Endothelial cell of umbilical vein (primary cell): Measurements from ENCODE around the gene DTX2. TPM values are rescaled to one million over a fixed set of nuclear protein-coding genes. Genes with fewer than 3 reads are reported as not detected.
"Not testable (repeated sequence)": the region's sequence is repeated elsewhere in the genome, so short reads cannot be mapped to it uniquely, and the experiment has no call there.

Experiments used
- BruUV-seq: library from RNA; stranded (reverse); fragments of 400-500 nt; replicated peaks from 2 replicates; lab custom pipeline; 2021; lab: Mats Ljungman, UMichigan
- CTCF ChIA-PET: fragments of 300-600, 350-600 bp; sonication (Branson Sonifier 250); formaldehyde crosslinking; loops from one replicate; lab custom pipeline; 2021; ENCODE audit warnings: antibody characterized with exemption, inconsistent platforms; lab: Charles Lee
- POLR2A ChIA-PET: fragments of 300-600, 350-600 bp; sonication (Branson Sonifier 250); formaldehyde crosslinking; loops from one replicate; lab custom pipeline; 2021; ENCODE audit warnings: antibody characterized with exemption, inconsistent platforms; lab: Charles Lee
- DNase-seq: peaks from one replicate; pipeline ENCODE4 v3.0.0-alpha.2; 2011; ENCODE audit warnings: low read depth, low spot score
- FAIRE-seq: peaks from 2 replicates; lab custom pipeline; 2011; peaks lifted over from hg19 to GRCh38; lab: Jason Lieb, UNC
- H2AFZ ChIP-seq: 2 replicates; pipeline ENCODE4 v1.6.0; 2012; ENCODE audit warnings: low read depth, low read length, control low read depth, inconsistent platforms
- H3K27ac ChIP-seq: 2 replicates; pipeline ENCODE4 v1.5.1; 2011; ENCODE audit warnings: low read depth, mild to moderate bottlenecking, control low read depth, low read length, moderate library complexity; ENCODE audit not compliant: insufficient read depth
- H3K27me3 ChIP-seq, 2 experiments: 2 replicates each; pipeline versions ENCODE4 v1.6.0 to v1.6.1; 2011; ENCODE audit warnings: low read length in 2 of 2, mixed read lengths in 1 of 2; ENCODE audit not compliant: control insufficient read depth in 2 of 2, insufficient read depth in 2 of 2
- H3K36me3 ChIP-seq, 2 experiments: 2 replicates in 1 of 2; 3 replicates in 1 of 2; pipeline ENCODE4 v1.5.1; 2011; ENCODE audit warnings: low read length in 2 of 2, mild to moderate bottlenecking in 1 of 2, moderate library complexity in 1 of 2; ENCODE audit not compliant: control insufficient read depth in 2 of 2, insufficient read depth in 2 of 2; ENCODE audit errors: extremely low read depth in 1 of 2
- H3K4me1 ChIP-seq: 3 replicates; pipeline ENCODE4 v1.5.1; 2011; ENCODE audit warnings: mild to moderate bottlenecking, low read length; ENCODE audit not compliant: control insufficient read depth, insufficient read depth; ENCODE audit errors: extremely low read depth
- H3K4me2 ChIP-seq: 2 replicates; pipeline ENCODE4 v1.6.1; 2011; ENCODE audit warnings: low read length, control low read depth, mixed read lengths; ENCODE audit not compliant: insufficient read depth
- H3K4me3 ChIP-seq, 3 experiments: fragments of 200-600 bp in 1 of 3; sonication (generic), shearing (Covaris generic) in 1 of 3; replicated peaks in 1 of 3; 2 replicates each; pipeline ENCODE4 v1.5.1; 2011 to 2016; ENCODE audit warnings: control low read depth in 3 of 3, low read length in 3 of 3, mild to moderate bottlenecking in 2 of 3, inconsistent platforms in 1 of 3, low read depth in 1 of 3, moderate library complexity in 1 of 3; ENCODE audit not compliant: insufficient read depth in 1 of 3
- H3K79me2 ChIP-seq: 2 replicates; pipeline ENCODE4 v1.6.0; 2012; ENCODE audit warnings: low read length, inconsistent platforms; ENCODE audit not compliant: control insufficient read depth, insufficient read depth
- H3K9ac ChIP-seq: replicated peaks from 2 replicates; pipeline ENCODE3; 2011; ENCODE audit warnings: low read length, control low read depth; ENCODE audit not compliant: insufficient read depth; ENCODE audit errors: extremely low read depth
- H3K9me1 ChIP-seq: replicated peaks from 3 replicates; pipeline ENCODE4 v1.6.0; 2011; ENCODE audit warnings: mild to moderate bottlenecking, low read length; ENCODE audit not compliant: control insufficient read depth, insufficient read depth; ENCODE audit errors: extremely low read depth
- H3K9me3 ChIP-seq: replicated peaks from 2 replicates; pipeline ENCODE4 v1.5.1; 2012; ENCODE audit warnings: low read length, inconsistent platforms; ENCODE audit not compliant: control insufficient read depth, insufficient read depth
- H4K20me1 ChIP-seq: replicated peaks from 2 replicates; pipeline ENCODE3; 2011; ENCODE audit warnings: mild to moderate bottlenecking, low read length; ENCODE audit not compliant: control insufficient read depth, insufficient read depth; ENCODE audit errors: extremely low read depth
- dilution Hi-C: fragments of 300-500 bp; cut with MboI; formaldehyde crosslinking; loops from one replicate; pipeline ENCODE4 v1.15.0; 2019; ENCODE audit warnings: low sequenced_read_pairs; ENCODE audit not compliant: extremely low pct_ligation_motif_present
- intact Hi-C: fragments of 100-400 bp; cut with micrococcal nuclease; formaldehyde crosslinking; loops from one replicate; pipeline ENCODE4 v1.10.0; 2022
- polyA plus RNA-seq, 4 experiments: library from polyadenylated mRNA; depleted of rRNA in 3 of 4; stranded (reverse) in 3 of 4; unstranded in 1 of 4; fragments of >200 nt; gene quantifications; 2 replicates each; pipeline versions ENCODE4 v1.2.1 to v1.2.3, GENCODE V29; 2011 to 2012; ENCODE audit warnings: missing spikeins in 1 of 4
- total RNA-seq: library from RNA; stranded (reverse); gene quantifications from 2 replicates; pipeline ENCODE4 v1.2.3, GENCODE V29; 2021

The DTX2 gene
- total and polyA plus RNA-seq, 2 donors (not counting 3 experiments of a cell fraction or from before 2014, with no cell fraction given), result 8.5 to 17.1 TPM

DNA sequence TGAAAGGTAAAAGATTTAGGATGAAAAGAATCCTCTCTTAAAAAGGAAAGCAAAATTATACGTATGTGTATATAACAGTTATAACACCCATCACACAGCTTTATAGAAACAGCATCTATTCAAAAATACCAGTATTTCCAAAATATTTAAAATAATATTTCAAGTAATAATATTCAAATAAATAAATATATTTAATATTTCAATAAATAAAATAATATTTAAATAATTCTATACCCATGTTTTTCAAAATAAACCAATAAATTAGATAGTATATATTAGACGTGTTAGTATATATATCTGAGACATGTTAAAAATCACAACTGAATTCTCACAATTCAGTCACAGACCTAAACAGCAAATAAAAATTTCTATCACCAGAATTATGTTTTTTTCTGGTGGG, 70.1 kb downstream of the DTX2 start:
- FAIRE-seq, H3K36me3 ChIP-seq, H3K4me3 ChIP-seq, H2AFZ ChIP-seq, dilution Hi-C loops, intact Hi-C loops, CTCF ChIA-PET, H4K20me1 ChIP-seq, H3K4me2 ChIP-seq, H3K4me1 ChIP-seq, H3K27ac ChIP-seq, H3K9ac ChIP-seq, H3K9me1 ChIP-seq, BruUV-seq, H3K79me2 ChIP-seq, POLR2A ChIA-PET, DNase-seq, H3K27me3 ChIP-seq, H3K9me3 ChIP-seq: not testable (repeated sequence)

DNA sequence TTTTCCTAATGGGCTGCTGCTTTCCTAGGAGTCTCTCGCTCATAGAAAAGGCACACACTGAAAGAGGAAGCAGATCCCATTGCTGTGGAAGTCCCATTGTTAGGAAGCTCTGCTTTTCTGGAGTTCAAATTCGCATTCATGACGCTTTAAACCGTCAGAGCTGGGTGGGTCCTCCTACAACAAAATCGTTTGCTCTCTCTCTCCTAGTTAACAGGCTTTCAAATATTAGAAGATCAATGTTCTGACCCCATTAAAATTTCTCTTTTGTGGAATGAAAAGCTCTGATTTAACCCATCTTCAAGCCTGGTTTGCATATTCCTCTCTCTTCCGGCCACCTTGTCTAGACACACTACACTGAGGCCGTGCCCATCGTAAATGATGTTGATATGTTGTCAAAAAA, 81.7 kb downstream of the DTX2 start, which contains the start of gene SPDYE16:
SPDYE16 (minus strand) TSS at position 101 of the 400 bp plus-strand sequence. CDS start 1,838 bp downstream, outside the sequence.
- H3K79me2 ChIP-seq, H3K9me3 ChIP-seq, BruUV-seq, intact Hi-C loops, DNase-seq, H3K36me3 ChIP-seq, H3K4me2 ChIP-seq, H2AFZ ChIP-seq, H4K20me1 ChIP-seq, H3K27ac ChIP-seq, POLR2A ChIA-PET, FAIRE-seq, H3K27me3 ChIP-seq, H3K4me1 ChIP-seq, dilution Hi-C loops, CTCF ChIA-PET, H3K9me1 ChIP-seq, H3K4me3 ChIP-seq, H3K9ac ChIP-seq: not testable (repeated sequence)
